ENCODE measurements around the gene BARX2. TPM values are rescaled to one million over a fixed set of nuclear protein-coding genes. Genes with fewer than 3 reads are reported as not detected.

BARX2 gene
- polyA plus RNA-seq, 1 donor from 2014 or later = not detected

Other genes with a start within 250 kb of the BARX2 start
- 12.0 and 15.6 TPM in 2 replicates for gene ARHGAP32, start 183.5 kb upstream of the BARX2 start, polyA plus RNA-seq

All from neural cell (in vitro differentiated cells).